Heart left ventricle (tissue), 16 donors: ENCODE data around the gene MAP2K4. TPM values are rescaled to one million over a fixed set of nuclear protein-coding genes. Genes with fewer than 3 reads are reported as not detected.

Experiments used
- ATAC-seq, 4 donors: fragments of 200-7000 bp; cut with Tn5 transposase; one replicate each; pipeline ENCODE4 v1.9.1; 2020 to 2022; ENCODE audit warnings: moderate library complexity in 4 of 4, mild to moderate bottlenecking in 3 of 4, moderate number of reproducible peaks in 1 of 4
- DNase-seq, 5 donors: peaks; one replicate each; pipeline ENCODE4 v3.0.0-alpha.2; 2020
- H3K27ac ChIP-seq, 12 donors: fragments of 200-600 bp; sonication (generic) in 4 of 12; one replicate each; pipeline versions ENCODE4 v1.5.0 to v1.8.0; 2016 to 2022; ENCODE audit warnings: mild to moderate bottlenecking in 2 of 12
- H3K27me3 ChIP-seq, 9 donors: fragments of 200-600 bp; sonication (generic) in 2 of 9; one replicate each; pipeline versions ENCODE4 v1.5.1 to v1.8.0; 2016 to 2022; ENCODE audit warnings: mild to moderate bottlenecking in 3 of 9
- H3K36me3 ChIP-seq, 9 donors: fragments of 200-600 bp; sonication (generic) in 2 of 9; one replicate each; pipeline versions ENCODE4 v1.5.0 to v1.8.0; 2018 to 2022; ENCODE audit warnings: mild to moderate bottlenecking in 2 of 9
- H3K4me1 ChIP-seq, 12 donors: fragments of 200-600 bp; sonication (generic) in 4 of 12; one replicate each; pipeline versions ENCODE4 v1.5.0 to v1.8.0; 2016 to 2022; ENCODE audit warnings: mild to moderate bottlenecking in 3 of 12
- H3K4me3 ChIP-seq, 12 donors: fragments of 200-600 bp; sonication (generic) in 4 of 12; one replicate each; pipeline versions ENCODE4 v1.5.0 to v1.8.0; 2017 to 2022; ENCODE audit warnings: mild to moderate bottlenecking in 9 of 12, moderate library complexity in 4 of 12
- H3K9me3 ChIP-seq, 12 donors: fragments of 200-600 bp; sonication (generic) in 4 of 12; one replicate each; pipeline versions ENCODE4 v1.5.0 to v1.8.0; 2016 to 2022; ENCODE audit warnings: mild to moderate bottlenecking in 1 of 12
- POLR2A ChIP-seq, 2 donors: fragments of 450-650 bp; IDR thresholded peaks; one replicate each; pipeline ENCODE4 v1.6.1; 2017; ENCODE audit warnings: antibody characterized with exemption in 2 of 2, mild to moderate bottlenecking in 2 of 2, moderate library complexity in 2 of 2
- WGBS, 4 donors: extraction: QIAGEN DNeasy Blood & Tissue Kit in 2 of 4; methylation state at CpG; one replicate each; pipeline versions ENCODE4 v1.1.5 to v1.1.7; 2013 to 2018; 5-methylcytosine and 5-hydroxymethylcytosine counted together
- intact Hi-C, 10 donors: fragments of 100-400 bp; cut with DNase I; formaldehyde crosslinking; loops; one replicate each; pipeline versions ENCODE4 v1.11.1 to v1.14.2; 2022
- polyA plus RNA-seq, 2 donors: library from polyadenylated mRNA; stranded (reverse); fragments of 200-250 nt; gene quantifications; one replicate each; pipeline ENCODE4 v1.2.3, GENCODE V29; 2013
- total RNA-seq, 9 donors: library from RNA; depleted of rRNA in 2 of 9; stranded (reverse); fragments of >200 nt in 2 of 9; fragmentation: NEBNext Ultra II Directional in 3 of 9; extraction: Animal tissue kit (Norgen Biotek cat#: 25700) in 3 of 9; gene quantifications; one replicate each; pipeline versions ENCODE4 v1.1.0 to v1.2.4, GENCODE V29; 2016 to 2023
- TF ChIP-seq, protein P1 (sequence below), 12 donors: fragments of 200-600 bp; sonication (generic) in 4 of 12; IDR thresholded peaks; one replicate each; pipeline versions ENCODE4 v1.5.0 to v1.8.0; 2018 to 2022; ENCODE audit warnings: antibody characterized with exemption in 12 of 12, mild to moderate bottlenecking in 5 of 12
- donor health status: ischemic (EF 13 %, LVEDD 7.1; RV severe dilation, severe dysfunction).
- donor health status: healthy with polysubstance abuse.
- donor health status: DM: no; HTN: yes; CAD: no.
- donor health status: DM: no; HTN: no; CAD: no.
- donor health status: ischemic (EF 25% LVEDD 6.9; RV normal size, moderate dysfunction).
- donor health status: ischemic (EF 25% LVEDD 5.7; RV mildly dilated, moderate dysfunction).
- donor health status: healthy.
- donor health status: DM: yes; HTN: yes; CAD: no.
- donor health status: ischemic (EF 35%, LVEDD 5.7; RV mildly dilated, moderate dysfunction).
- donor health status: nonischemic (EF 11% LVEDD 7.7; RV severe dilation, severe dysfunction).
- donor health status: DM: yes; HTN: yes; CAD: no.
- donor health status: PGD.
- donor health status: ischemic (EF 29% LVEDD 5.4; RV normal size, mild dysfunction).
- donor health status: nonischemic (EF 23%, LVEDD 6.1; RV moderate dilation, normal function).

Gene MAP2K4
- total and polyA plus RNA-seq, 11 donors = 7.9 to 37.5 (median 32.5) TPM

DNA sequence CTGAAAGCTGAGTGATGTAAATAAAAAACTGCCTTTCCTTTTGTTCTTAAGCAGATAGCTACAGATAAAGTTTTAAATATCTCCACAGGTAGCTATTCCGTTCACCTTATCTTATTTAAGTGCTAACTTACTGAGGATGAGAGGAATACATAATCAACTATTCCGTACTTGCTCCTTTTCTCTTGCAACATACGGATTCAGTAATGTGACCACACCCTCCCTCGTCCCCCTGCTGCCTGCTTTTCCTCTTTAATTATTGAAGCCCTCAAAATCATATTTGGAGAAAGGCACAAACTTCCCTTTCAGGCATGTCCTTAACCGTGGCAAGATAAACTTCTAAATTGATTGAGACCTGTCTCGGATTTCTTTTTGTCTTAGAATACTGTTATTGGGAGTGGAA is 101.4 kb downstream of the MAP2K4 start:
- Histone ChIP-seq H3K27ac (no peak overlapping the region), H3K4me3 (peak overlapping the region in 2 of 12 donors; percentile 0 to 21)
- intact Hi-C loops = no loop called here

DNA sequence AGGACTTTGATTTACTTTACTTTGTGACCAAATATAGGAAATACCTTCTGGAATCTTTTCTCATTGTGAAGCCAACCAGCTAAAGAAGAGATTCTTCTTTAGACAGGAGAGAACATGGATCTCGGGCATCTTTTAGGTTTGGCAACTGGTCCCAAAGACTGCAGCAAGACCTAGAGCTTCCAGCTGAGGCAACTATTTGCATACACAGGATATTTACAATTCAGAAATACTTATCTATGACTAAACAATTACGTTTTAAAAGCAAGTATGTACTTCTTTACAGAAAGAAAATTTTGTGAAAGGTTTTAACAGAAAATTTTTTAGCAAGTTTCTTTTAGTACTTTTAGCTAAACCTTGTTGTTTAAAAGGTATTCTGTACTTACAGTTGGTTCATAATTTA is 106.5 kb downstream of the MAP2K4 start:
- WGBS, 4 donors = 90 to 95% (median 91%) methylated on average over 2 of the region's 2 CpGs
- intact Hi-C loops = no loop called here
- TF ChIP-seq POLR2A (IDR thresholded peaks at IDR 0.05) = no peak
- TF ChIP-seq, protein P1, sequence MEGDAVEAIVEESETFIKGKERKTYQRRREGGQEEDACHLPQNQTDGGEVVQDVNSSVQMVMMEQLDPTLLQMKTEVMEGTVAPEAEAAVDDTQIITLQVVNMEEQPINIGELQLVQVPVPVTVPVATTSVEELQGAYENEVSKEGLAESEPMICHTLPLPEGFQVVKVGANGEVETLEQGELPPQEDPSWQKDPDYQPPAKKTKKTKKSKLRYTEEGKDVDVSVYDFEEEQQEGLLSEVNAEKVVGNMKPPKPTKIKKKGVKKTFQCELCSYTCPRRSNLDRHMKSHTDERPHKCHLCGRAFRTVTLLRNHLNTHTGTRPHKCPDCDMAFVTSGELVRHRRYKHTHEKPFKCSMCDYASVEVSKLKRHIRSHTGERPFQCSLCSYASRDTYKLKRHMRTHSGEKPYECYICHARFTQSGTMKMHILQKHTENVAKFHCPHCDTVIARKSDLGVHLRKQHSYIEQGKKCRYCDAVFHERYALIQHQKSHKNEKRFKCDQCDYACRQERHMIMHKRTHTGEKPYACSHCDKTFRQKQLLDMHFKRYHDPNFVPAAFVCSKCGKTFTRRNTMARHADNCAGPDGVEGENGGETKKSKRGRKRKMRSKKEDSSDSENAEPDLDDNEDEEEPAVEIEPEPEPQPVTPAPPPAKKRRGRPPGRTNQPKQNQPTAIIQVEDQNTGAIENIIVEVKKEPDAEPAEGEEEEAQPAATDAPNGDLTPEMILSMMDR (IDR thresholded peaks at IDR 0.05) = no peak
- H3K27me3 ChIP-seq = no peaks in the 10 kb centered on the region
- H3K4me3 ChIP-seq = no peak overlapping the region
- H3K4me1 ChIP-seq = peaks cover 0 to 6% (median under 1%) of the 10 kb centered on the region in 12 donors
- ATAC-seq (no peak), DNase-seq (no peak)
- H3K36me3 ChIP-seq = peaks cover 0 to 74% (median 61%) of the 10 kb centered on the region in 9 donors
- no peaks in the 10 kb centered on the region for H3K9me3 ChIP-seq
- no peak overlapping the region for H3K27ac ChIP-seq

More for the DNA sequence above, 101.4 kb downstream of the MAP2K4 start:
- ATAC-seq (no peak), DNase-seq (no peak)
- Histone ChIP-seq H3K4me1 (peaks cover 0 to 12% (median 4%) of the 10 kb centered on the region in 12 donors), H3K36me3 (peaks cover 0 to 41% (median 35%) of the 10 kb centered on the region in 9 donors), H3K27me3 (no peaks in the 10 kb centered on the region), H3K9me3 (no peaks in the 10 kb centered on the region)
- TF ChIP-seq POLR2A (IDR thresholded peaks at IDR 0.05) = no peak
- TF ChIP-seq, protein P1 (IDR thresholded peaks at IDR 0.05) = no peak
- WGBS, 4 donors = 46 to 58% (median 48%) methylated on average over 6 of the region's 6 CpGs

DNA sequence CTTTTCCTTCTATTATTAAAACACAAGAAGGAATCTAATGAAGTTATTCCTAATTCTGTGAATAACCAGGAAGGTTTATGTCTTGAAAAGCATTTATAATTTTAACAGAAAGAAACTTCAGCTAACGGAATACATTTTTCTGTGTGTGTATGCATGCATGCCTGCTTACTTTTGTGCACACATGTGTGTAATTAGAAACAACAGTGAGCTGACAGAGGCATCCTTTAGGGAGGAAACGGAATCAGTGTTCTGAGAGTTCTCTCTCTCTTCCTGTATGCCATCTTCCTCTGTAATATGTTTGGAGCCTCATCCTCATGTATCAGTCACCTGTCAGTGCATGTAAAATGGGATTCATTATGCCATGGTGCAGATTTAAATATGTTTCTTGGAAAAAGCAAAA is 107.0 kb downstream of the MAP2K4 start:
- Histone ChIP-seq H3K27ac (no peak overlapping the region), H3K36me3 (peaks cover 0 to 79% (median 61%) of the 10 kb centered on the region in 9 donors), H3K4me1 (peaks cover 0 to 1% (median 0%) of the 10 kb centered on the region in 12 donors), H3K9me3 (no peaks in the 10 kb centered on the region), H3K4me3 (no peak overlapping the region), H3K27me3 (no peaks in the 10 kb centered on the region)
- TF ChIP-seq, protein P1 (IDR thresholded peaks at IDR 0.05) = no peak
- no peak for TF ChIP-seq POLR2A (IDR thresholded peaks at IDR 0.05)
- 43 to 87% (median 60%) methylated on average over 2 of the region's 2 CpGs for WGBS, 4 donors
- intact Hi-C loops = no loop called here
- DNase-seq = no peak
- ATAC-seq = no peak

DNA sequence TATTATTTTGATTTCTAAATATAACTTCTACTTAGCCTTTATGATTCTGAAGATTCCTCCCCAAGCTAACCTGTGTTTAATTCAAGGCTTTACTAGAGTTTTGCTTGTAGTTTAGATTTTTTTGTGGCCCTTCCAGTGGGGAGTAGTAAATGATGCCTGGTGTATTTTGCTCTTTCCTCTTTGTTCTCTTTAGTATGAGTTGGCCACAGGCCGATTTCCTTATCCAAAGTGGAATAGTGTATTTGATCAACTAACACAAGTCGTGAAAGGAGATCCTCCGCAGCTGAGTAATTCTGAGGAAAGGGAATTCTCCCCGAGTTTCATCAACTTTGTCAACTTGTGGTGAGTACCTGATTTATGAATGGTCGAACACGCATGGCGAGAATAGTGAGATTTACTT is 108.3 kb downstream of the MAP2K4 start:
- Histone ChIP-seq H3K4me1 (no peaks in the 10 kb centered on the region), H3K36me3 (peaks cover 0 to 90% (median 64%) of the 10 kb centered on the region in 9 donors), H3K4me3 (no peak overlapping the region), H3K27ac (no peak overlapping the region), H3K9me3 (no peaks in the 10 kb centered on the region), H3K27me3 (no peaks in the 10 kb centered on the region)
- no peak for ATAC-seq
- whole genome bisulfite sequencing, 4 donors = 95 to 98% (median 97%) methylated on average over 7 of the region's 7 CpGs
- no peak for DNase-seq
- intact Hi-C loops = no loop called here
- no peak for TF ChIP-seq POLR2A (IDR thresholded peaks at IDR 0.05)
- TF ChIP-seq, protein P1 (IDR thresholded peaks at IDR 0.05) = no peak
